ENCODE results near the gene CDK6.

CDK6 gene

GRCh38 chr7:92557808-92558362, 278.5 kb downstream of the CDK6 start:
- DNase-seq: no peak

GRCh38 chr7:92557249-92557648, 279.1 kb downstream of the CDK6 start:
- no peak for DNase-seq

All from stimulated activated CD4-positive, alpha-beta T cell treated with anti-CD3 and anti-CD28 coated beads, Interleukin-1b, Interleukin-23, amount 100 ng/mL, for 48 hours (primary cell).